ENCODE results near the gene LITAFD. TPM values are rescaled to one million over a fixed set of nuclear protein-coding genes. Genes with fewer than 3 reads are reported as not detected.

LITAFD gene
- total RNA-seq, 1 experiment from 2014 or later = not detected

GRCh38 chr16:8866118-8866883 is 15.8 kb upstream of the LITAFD start:
- peaks cover 70% of the 10 kb centered on the region for H3K79me2 ChIP-seq (ENCODE audit: insufficient read depth, low read length)
- H3K9me3 ChIP-seq (ENCODE audit: control insufficient read depth in 1 of 2, insufficient read depth in 1 of 2, low read depth in 1 of 2, low read length in 2 of 2) = no peaks in the 10 kb centered on the region
- ChIA-PET RAD21 (ENCODE audit: low non-redundant PET in 1 of 2, low total read pairs in 2 of 2, uncharacterized antibody in 2 of 2, unreplicated experiment in 2 of 2) (no interaction called here), POLR2A (no interaction called here), CTCF (no interaction called here)
- H3K9me2 ChIP-seq (ENCODE audit: insufficient read depth) = no peaks in the 10 kb centered on the region
- no peaks in the 10 kb centered on the region; the same call in 1 of the 2 replicates for H4K20me1 ChIP-seq (ENCODE audit: insufficient read depth)
- H3K9ac ChIP-seq (ENCODE audit: low read length) = no peak overlapping the region
- no peak overlapping the region for H2AFZ ChIP-seq (ENCODE audit: low read depth, low read length, poor library complexity, severe bottlenecking)
- H3K27ac ChIP-seq (ENCODE audit: low read depth, low read length) = no peak overlapping the region; the same call in 1 of the 2 replicates
- H3K4me2 ChIP-seq (ENCODE audit: low read length) = no peak overlapping the region
- DNase-seq (ENCODE audit: low read depth, low spot score) (no peak), ATAC-seq (no peak)
- no peak for TF ChIP-seq ELF1 (IDR thresholded peaks at IDR 0.05; ENCODE audit: borderline replicate concordance, low read depth)
- no peak for TF ChIP-seq ATF3 (IDR thresholded peaks at IDR 0.05)
- TF ChIP-seq POLR2A (IDR thresholded peaks at IDR 0.05; ENCODE audit: borderline replicate concordance, extremely low read depth, insufficient read depth, insufficient read length) = no peak
- no peak for TF ChIP-seq SP1 (IDR thresholded peaks at IDR 0.05; ENCODE audit: low read depth)
- no peak for TF ChIP-seq ZFX (IDR thresholded peaks at IDR 0.05)
- TF ChIP-seq REST (IDR thresholded peaks at IDR 0.05; ENCODE audit: low read depth) = no peak
- no peak for TF ChIP-seq POLR2AphosphoS5 (IDR thresholded peaks at IDR 0.05; ENCODE audit: low read depth, low read length)
- no peak for TF ChIP-seq ZNF274 (IDR thresholded peaks at IDR 0.05; ENCODE audit: low read depth, low read length)
- no peak for TF ChIP-seq RAD21 (IDR thresholded peaks at IDR 0.05; ENCODE audit: low read depth)
- TF ChIP-seq MAX (IDR thresholded peaks at IDR 0.05) = no peak
- no peak for TF ChIP-seq CTCF (IDR thresholded peaks at IDR 0.05 in 2 of 3, conservative IDR thresholded peaks at IDR 0.05 in 1 of 3; ENCODE audit: borderline replicate concordance in 1 of 3, insufficient read depth in 1 of 3, low read depth in 2 of 3, low read length in 2 of 3)
- no peak for TF ChIP-seq FOSL1 (IDR thresholded peaks at IDR 0.05; ENCODE audit: low read depth)
- TF ChIP-seq ZBTB33 (IDR thresholded peaks at IDR 0.05; ENCODE audit: extremely low read depth, insufficient replicate concordance, low read length) = no peak
- TF ChIP-seq CEBPB (IDR thresholded peaks at IDR 0.05; ENCODE audit: low read depth) = no peak
- no peak for TF ChIP-seq SRF (IDR thresholded peaks at IDR 0.05; ENCODE audit: low read depth)
- intact Hi-C loops (cut with micrococcal nuclease) = no loop called here
- no peak overlapping the region for H3K4me3 ChIP-seq (replicated peaks in 1 of 2; ENCODE audit: low read depth in 1 of 2, low read length in 2 of 2)
- BruUV-seq (replicated peaks) = no TSS peak
- peaks cover 60 to 76% of the 10 kb centered on the region in 2 experiments for H3K4me1 ChIP-seq (ENCODE audit: control insufficient read depth in 1 of 2, insufficient read depth in 2 of 2, low read length in 2 of 2)
- no peaks in the 10 kb centered on the region for H3K27me3 ChIP-seq (ENCODE audit: insufficient read depth, low read length)
- H3K36me3 ChIP-seq (ENCODE audit: control insufficient read depth in 1 of 2, insufficient read depth in 2 of 2, low read length in 2 of 2) = no peaks in the 10 kb centered on the region
